ENCODE measurements around the gene LAMC2. TPM values are rescaled to one million over a fixed set of nuclear protein-coding genes. Genes with fewer than 3 reads are reported as not detected.

The LAMC2 gene
- total and polyA plus RNA-seq, 2 donors from 2014 or later, result 4.0 to 89.0 TPM

GRCh38 chr1:183175631-183176030 is 10.4 kb upstream of the LAMC2 start:
- Histone ChIP-seq H3K4me3 (ENCODE audit: low read length in 3 of 3) (no peak overlapping the region), H3K36me3 (ENCODE audit: control insufficient read depth in 2 of 3, insufficient read depth in 3 of 3, low read length in 3 of 3) (no peaks in the 10 kb centered on the region), H3K27ac (ENCODE audit: low read depth in 2 of 2, low read length in 2 of 2) (no peak overlapping the region), H3K9ac (ENCODE audit: low read length in 3 of 3) (no peak overlapping the region), H3K27me3 (ENCODE audit: control insufficient read depth, insufficient read depth, low read length) (no peaks in the 10 kb centered on the region), H3K4me1 (ENCODE audit: control insufficient read depth in 2 of 3, insufficient read depth in 2 of 3, low read depth in 1 of 3, low read length in 3 of 3) (no peaks in the 10 kb centered on the region), H3K9me3 (ENCODE audit: control insufficient read depth in 2 of 3, insufficient read depth in 1 of 3, low read length in 3 of 3) (no peaks in the 10 kb centered on the region)
- FAIRE-seq, result no peak
- no peak for DNase-seq
- no peak for TF ChIP-seq CTCF (IDR thresholded peaks at IDR 0.05; ENCODE audit: borderline replicate concordance, extremely low read depth, insufficient read depth)
- intact Hi-C loops (cut with DNase I), result no loop called here

GRCh38 chr1:183178545-183178944 is 7.5 kb upstream of the LAMC2 start:
- TF ChIP-seq CTCF (IDR thresholded peaks at IDR 0.05; ENCODE audit: borderline replicate concordance, extremely low read depth, insufficient read depth), result no peak

GRCh38 chr1:183179033-183179432 is 7.0 kb upstream of the LAMC2 start:
- no peaks in the 10 kb centered on the region for H3K27me3 ChIP-seq (ENCODE audit: control insufficient read depth, insufficient read depth, low read length)
- H3K27ac ChIP-seq (ENCODE audit: low read depth in 2 of 2, low read length in 2 of 2), result no peak overlapping the region
- TF ChIP-seq CTCF (IDR thresholded peaks at IDR 0.05; ENCODE audit: borderline replicate concordance, extremely low read depth, insufficient read depth), result no peak
- H3K4me1 ChIP-seq (ENCODE audit: control insufficient read depth in 2 of 3, insufficient read depth in 2 of 3, low read depth in 1 of 3, low read length in 3 of 3), result peaks cover 0 to 2% (median 0%) of the 10 kb centered on the region in 3 donors
- no peak overlapping the region for H3K9ac ChIP-seq (ENCODE audit: low read length in 3 of 3)
- FAIRE-seq (no peak), DNase-seq (no peak)
- H3K9me3 ChIP-seq (ENCODE audit: control insufficient read depth in 2 of 3, insufficient read depth in 1 of 3, low read length in 3 of 3), result no peaks in the 10 kb centered on the region
- no peak overlapping the region for H3K4me3 ChIP-seq (ENCODE audit: low read length in 3 of 3)
- no peaks in the 10 kb centered on the region for H3K36me3 ChIP-seq (ENCODE audit: control insufficient read depth in 2 of 3, insufficient read depth in 3 of 3, low read length in 3 of 3)
- intact Hi-C loops (cut with DNase I), result no loop called here

More at GRCh38 chr1:183178545-183178944, 7.5 kb upstream of the LAMC2 start:
- peaks cover 0 to 2% (median 0%) of the 10 kb centered on the region in 3 donors for H3K4me1 ChIP-seq (ENCODE audit: control insufficient read depth in 2 of 3, insufficient read depth in 2 of 3, low read depth in 1 of 3, low read length in 3 of 3)
- no peak overlapping the region for H3K4me3 ChIP-seq (ENCODE audit: low read length in 3 of 3)
- H3K36me3 ChIP-seq (ENCODE audit: control insufficient read depth in 2 of 3, insufficient read depth in 3 of 3, low read length in 3 of 3), result no peaks in the 10 kb centered on the region
- no peak overlapping the region for H3K27ac ChIP-seq (ENCODE audit: low read depth in 2 of 2, low read length in 2 of 2)
- H3K9me3 ChIP-seq (ENCODE audit: control insufficient read depth in 2 of 3, insufficient read depth in 1 of 3, low read length in 3 of 3), result no peaks in the 10 kb centered on the region
- H3K27me3 ChIP-seq (ENCODE audit: control insufficient read depth, insufficient read depth, low read length), result no peaks in the 10 kb centered on the region
- intact Hi-C loops (cut with DNase I), result no loop called here
- FAIRE-seq (no peak), DNase-seq (no peak)
- no peak overlapping the region for H3K9ac ChIP-seq (ENCODE audit: low read length in 3 of 3)

- FAIRE-seq (peak; percentile 62), DNase-seq (peak in 3 of 5 donors; percentile 50 to 90 (median 81))
- peaks cover 0 to 2% (median 0%) of the 10 kb centered on the region in 3 donors for H3K4me1 ChIP-seq (ENCODE audit: control insufficient read depth in 2 of 3, insufficient read depth in 2 of 3, low read depth in 1 of 3, low read length in 3 of 3)
- H3K9me3 ChIP-seq (ENCODE audit: control insufficient read depth in 2 of 3, insufficient read depth in 1 of 3, low read length in 3 of 3), result no peaks in the 10 kb centered on the region
- H3K27ac ChIP-seq (ENCODE audit: low read depth in 2 of 2, low read length in 2 of 2), result peak overlapping the region in 1 of 2 donors; percentile 84
- no peak for TF ChIP-seq CTCF (IDR thresholded peaks at IDR 0.05; ENCODE audit: borderline replicate concordance, extremely low read depth, insufficient read depth)
- H3K9ac ChIP-seq (ENCODE audit: low read length in 3 of 3), result no peak overlapping the region
- H3K36me3 ChIP-seq (ENCODE audit: control insufficient read depth in 2 of 3, insufficient read depth in 3 of 3, low read length in 3 of 3), result no peaks in the 10 kb centered on the region
- intact Hi-C loops (cut with DNase I), result no loop called here
- no peak overlapping the region for H3K4me3 ChIP-seq (ENCODE audit: low read length in 3 of 3)
- no peaks in the 10 kb centered on the region for H3K27me3 ChIP-seq (ENCODE audit: control insufficient read depth, insufficient read depth, low read length)
These were observed 5.8 kb upstream of the LAMC2 start for GRCh38 chr1:183180218-183180617.
